OCI-LY3 (cell line): Measurements from ENCODE around the gene NCAN.

Source experiments
- H2AFZ ChIP-seq: fragments of 200-600, 300-600 bp; shearing (Covaris generic); 2 replicates; pipeline ENCODE4 v1.6.0; 2014; ENCODE audit warnings: antibody characterized with exemption, low read depth, low read length
- H3K27ac ChIP-seq: fragments of 200-600, 300-600 bp; sonication (generic); 2 replicates; pipeline ENCODE4 v1.5.1; 2014; ENCODE audit warnings: mild to moderate bottlenecking, low read length, moderate library complexity, mixed read lengths
- H3K27me3 ChIP-seq: fragments of 200-600, 300-600 bp; sonication (generic); 2 replicates; pipeline ENCODE4 v1.6.1; 2014; ENCODE audit warnings: low read depth, low read length, mixed read lengths
- H3K36me3 ChIP-seq: fragments of 200-600, 300-600 bp; sonication (generic); replicated peaks from 2 replicates; pipeline ENCODE3; 2014; ENCODE audit warnings: low read depth, low read length, mixed read lengths
- H3K4me1 ChIP-seq: fragments of 300-600, 200-600 bp; sonication (generic); 2 replicates; pipeline ENCODE4 v1.6.1; 2014; ENCODE audit warnings: low read length, mixed read lengths
- H3K4me2 ChIP-seq: fragments of 200-600, 300-600 bp; sonication (generic); 2 replicates; pipeline ENCODE4 v1.6.1; 2014; ENCODE audit warnings: low read length, mixed read lengths
- H3K4me3 ChIP-seq: fragments of 300-600, 200-600 bp; sonication (generic); 2 replicates; pipeline ENCODE4 v1.5.1; 2014; ENCODE audit warnings: antibody characterized with exemption, mild to moderate bottlenecking, low read length, moderate library complexity
- H3K79me2 ChIP-seq: fragments of 300-600, 200-600 bp; shearing (Covaris generic); 2 replicates; pipeline ENCODE4 v1.6.1; 2014; ENCODE audit warnings: mild to moderate bottlenecking, low read length, mixed read lengths
- H3K9ac ChIP-seq: fragments of 300-600, 200-600 bp; shearing (Covaris generic); 2 replicates; pipeline ENCODE4 v1.6.0; 2014; ENCODE audit warnings: mild to moderate bottlenecking, low read length, moderate library complexity
- H3K9me3 ChIP-seq: fragments of 200-600, 300-600 bp; shearing (Covaris generic); 2 replicates; pipeline ENCODE4 v1.6.1; 2014; ENCODE audit warnings: low read length, mixed read lengths; ENCODE audit not compliant: insufficient read depth
- H4K20me1 ChIP-seq: fragments of 200-600, 300-600 bp; sonication (generic); 2 replicates; pipeline ENCODE4 v1.6.1; 2016; ENCODE audit warnings: low read length, mixed read lengths; ENCODE audit not compliant: insufficient read depth
- CTCF ChIP-seq: fragments of 200-600, 300-600 bp; sonication (generic); IDR thresholded peaks from 2 replicates; pipeline ENCODE4 v1.5.1; 2014; ENCODE audit warnings: antibody characterized with exemption, low read length, low read depth
- EZH2phosphoT487 ChIP-seq: fragments of 200-600 bp; shearing (Covaris generic); IDR thresholded peaks from 2 replicates; pipeline ENCODE4 v1.6.1; 2018; ENCODE audit warnings: antibody characterized with exemption, mixed run types, low read depth

NCAN gene

GRCh38 chr19:19276851-19277250 lies 65.1 kb downstream of the NCAN start:
- Histone ChIP-seq H3K9me3 (no peaks in the 10 kb centered on the region), H3K9ac (no peak overlapping the region), H2AFZ (no peak overlapping the region), H4K20me1 (no peaks in the 10 kb centered on the region), H3K27me3 (no peaks in the 10 kb centered on the region), H3K79me2 (no peaks in the 10 kb centered on the region), H3K36me3 (peaks cover 32% of the 10 kb centered on the region), H3K27ac (no peak overlapping the region), H3K4me1 (no peaks in the 10 kb centered on the region), H3K4me3 (no peak overlapping the region), H3K4me2 (no peak overlapping the region)
- TF ChIP-seq CTCF (no peak), EZH2phosphoT487 (no peak)

GRCh38 chr19:19278315-19278714 lies 66.6 kb downstream of the NCAN start:
- Histone ChIP-seq H4K20me1 (no peaks in the 10 kb centered on the region), H2AFZ (no peak overlapping the region), H3K9ac (no peak overlapping the region), H3K4me2 (no peak overlapping the region), H3K4me1 (no peaks in the 10 kb centered on the region), H3K9me3 (no peaks in the 10 kb centered on the region), H3K79me2 (no peaks in the 10 kb centered on the region), H3K27ac (no peak overlapping the region), H3K4me3 (no peak overlapping the region), H3K36me3 (peaks cover 32% of the 10 kb centered on the region), H3K27me3 (no peaks in the 10 kb centered on the region)
- TF ChIP-seq CTCF (no peak), EZH2phosphoT487 (no peak)

GRCh38 chr19:19279062-19279612 lies 67.4 kb downstream of the NCAN start:
- no peak overlapping the region for H3K4me2 ChIP-seq
- no peak overlapping the region for H3K27ac ChIP-seq
- no peaks in the 10 kb centered on the region for H4K20me1 ChIP-seq
- H3K9ac ChIP-seq, result no peak overlapping the region
- TF ChIP-seq EZH2phosphoT487, result no peak
- no peak for TF ChIP-seq CTCF
- H3K27me3 ChIP-seq, result no peaks in the 10 kb centered on the region
- H3K79me2 ChIP-seq, result no peaks in the 10 kb centered on the region
- no peak overlapping the region for H2AFZ ChIP-seq
- peaks cover 37% of the 10 kb centered on the region for H3K36me3 ChIP-seq
- H3K9me3 ChIP-seq, result no peaks in the 10 kb centered on the region
- H3K4me1 ChIP-seq, result no peaks in the 10 kb centered on the region
- no peak overlapping the region for H3K4me3 ChIP-seq

- no peak overlapping the region for H2AFZ ChIP-seq
- no peaks in the 10 kb centered on the region for H3K79me2 ChIP-seq
- H3K27me3 ChIP-seq, result no peaks in the 10 kb centered on the region
- no peak overlapping the region for H3K9ac ChIP-seq
- no peaks in the 10 kb centered on the region for H4K20me1 ChIP-seq
- no peak overlapping the region for H3K27ac ChIP-seq
- no peak overlapping the region for H3K4me3 ChIP-seq
- no peak overlapping the region for H3K4me2 ChIP-seq
- peaks cover 40% of the 10 kb centered on the region for H3K36me3 ChIP-seq
- TF ChIP-seq CTCF, result no peak
- no peak for TF ChIP-seq EZH2phosphoT487
- H3K9me3 ChIP-seq, result no peaks in the 10 kb centered on the region
- H3K4me1 ChIP-seq, result no peaks in the 10 kb centered on the region
Observed at GRCh38 chr19:19279853-19280252, 68.1 kb downstream of the NCAN start.
